Skeletal muscle satellite cell (primary cell): ENCODE data around the gene DHX40.
A peak's percentile ranks its signal among the peaks of the same experiment; 100 is the strongest.
"Not testable (repeated sequence)": the region's sequence is repeated elsewhere in the genome, so short reads cannot be mapped to it uniquely, and the experiment has no call there.

Experiments used
- H3K27me3 ChIP-seq: 2 replicates; pipeline ENCODE4 v1.7.0; 2013; ENCODE audit warnings: low read length; ENCODE audit not compliant: control insufficient read depth, insufficient read depth
- H3K36me3 ChIP-seq: 2 replicates; pipeline ENCODE4 v1.7.0; 2013; ENCODE audit warnings: mild to moderate bottlenecking, control low read depth, low read length; ENCODE audit not compliant: insufficient read depth
- H3K4me1 ChIP-seq: 2 replicates; pipeline ENCODE4 v1.7.0; 2013; ENCODE audit warnings: low read length; ENCODE audit not compliant: control insufficient read depth, insufficient read depth
- H3K4me2 ChIP-seq: 2 replicates; pipeline ENCODE4 v1.7.0; 2013; ENCODE audit warnings: mild to moderate bottlenecking, low read length
- H3K4me3 ChIP-seq: 2 replicates; pipeline ENCODE4 v1.7.0; 2013; ENCODE audit warnings: low read length
- H3K9ac ChIP-seq: 2 replicates; pipeline ENCODE4 v1.7.0; 2013; ENCODE audit warnings: mild to moderate bottlenecking, low read depth, low read length, moderate library complexity
- H3K9me3 ChIP-seq: replicated peaks from 2 replicates; pipeline ENCODE4 v1.7.0; 2013; ENCODE audit warnings: mild to moderate bottlenecking, control low read depth, low read length

DHX40 gene

GRCh38 chr17:59565959-59566324, 532 bp downstream of the DHX40 start:
- Histone ChIP-seq H3K4me3 (peak overlapping the region; percentile 99), H3K27me3 (no peaks in the 10 kb centered on the region), H3K9me3 (no peaks in the 10 kb centered on the region), H3K36me3 (no peaks in the 10 kb centered on the region), H3K4me1 (peaks cover 9% of the 10 kb centered on the region), H3K9ac (peak overlapping the region; percentile 87), H3K4me2 (peak overlapping the region; percentile 75)

GRCh38 chr17:59569151-59569550, 3.7 kb downstream of the DHX40 start:
- not testable (repeated sequence) for H3K9ac ChIP-seq, H3K27me3 ChIP-seq, H3K4me3 ChIP-seq, H3K36me3 ChIP-seq, H3K4me1 ChIP-seq, H3K4me2 ChIP-seq, H3K9me3 ChIP-seq

GRCh38 chr17:59572301-59572924, 7.0 kb downstream of the DHX40 start:
- no peak overlapping the region for H3K4me3 ChIP-seq
- H3K4me1 ChIP-seq, result no peaks in the 10 kb centered on the region
- no peak overlapping the region for H3K4me2 ChIP-seq
- H3K27me3 ChIP-seq, result no peaks in the 10 kb centered on the region
- no peaks in the 10 kb centered on the region for H3K9me3 ChIP-seq
- H3K36me3 ChIP-seq, result peaks cover 4% of the 10 kb centered on the region
- H3K9ac ChIP-seq, result no peak overlapping the region

GRCh38 chr17:59584168-59584567, 18.8 kb downstream of the DHX40 start:
- H3K36me3 ChIP-seq, H3K27me3 ChIP-seq, H3K4me3 ChIP-seq, H3K9me3 ChIP-seq, H3K9ac ChIP-seq, H3K4me2 ChIP-seq, H3K4me1 ChIP-seq: not testable (repeated sequence)

GRCh38 chr17:59600169-59600568, 34.8 kb downstream of the DHX40 start:
- Histone ChIP-seq H3K9me3 (no peaks in the 10 kb centered on the region), H3K4me2 (no peak overlapping the region), H3K4me1 (no peaks in the 10 kb centered on the region), H3K36me3 (peaks cover 10% of the 10 kb centered on the region), H3K4me3 (no peak overlapping the region), H3K27me3 (no peaks in the 10 kb centered on the region), H3K9ac (no peak overlapping the region)

GRCh38 chr17:59601130-59601529, 35.7 kb downstream of the DHX40 start:
- H3K4me1 ChIP-seq, result no peaks in the 10 kb centered on the region
- H3K9me3 ChIP-seq, result no peaks in the 10 kb centered on the region
- no peak overlapping the region for H3K9ac ChIP-seq
- H3K27me3 ChIP-seq, result no peaks in the 10 kb centered on the region
- H3K36me3 ChIP-seq, result peaks cover 15% of the 10 kb centered on the region
- H3K4me3 ChIP-seq, result no peak overlapping the region
- no peak overlapping the region for H3K4me2 ChIP-seq

GRCh38 chr17:59607061-59607460, 41.7 kb downstream of the DHX40 start:
- H3K9ac ChIP-seq, result no peak overlapping the region
- H3K4me1 ChIP-seq, result no peaks in the 10 kb centered on the region
- H3K4me3 ChIP-seq, result no peak overlapping the region
- H3K4me2 ChIP-seq, result no peak overlapping the region
- H3K9me3 ChIP-seq, result no peaks in the 10 kb centered on the region
- no peaks in the 10 kb centered on the region for H3K27me3 ChIP-seq
- peaks cover 25% of the 10 kb centered on the region for H3K36me3 ChIP-seq

- Histone ChIP-seq H3K4me2 (no peak overlapping the region), H3K36me3 (peaks cover 25% of the 10 kb centered on the region), H3K9me3 (no peaks in the 10 kb centered on the region), H3K9ac (no peak overlapping the region), H3K4me1 (no peaks in the 10 kb centered on the region), H3K4me3 (no peak overlapping the region), H3K27me3 (no peaks in the 10 kb centered on the region)
Observed at GRCh38 chr17:59607817-59608403, 42.5 kb downstream of the DHX40 start.

- no peak overlapping the region for H3K4me2 ChIP-seq
- no peak overlapping the region for H3K4me3 ChIP-seq
- H3K36me3 ChIP-seq, result peaks cover 17% of the 10 kb centered on the region
- no peaks in the 10 kb centered on the region for H3K9me3 ChIP-seq
- no peaks in the 10 kb centered on the region for H3K27me3 ChIP-seq
- H3K9ac ChIP-seq, result no peak overlapping the region
- no peaks in the 10 kb centered on the region for H3K4me1 ChIP-seq
Observed at GRCh38 chr17:59611503-59611902, 46.1 kb downstream of the DHX40 start.

- Histone ChIP-seq H3K36me3 (no peaks in the 10 kb centered on the region), H3K9ac (no peak overlapping the region), H3K4me2 (no peak overlapping the region), H3K9me3 (no peaks in the 10 kb centered on the region), H3K27me3 (no peaks in the 10 kb centered on the region), H3K4me1 (peaks cover 8% of the 10 kb centered on the region), H3K4me3 (no peak overlapping the region)
Observed at GRCh38 chr17:59616253-59616920, 51.0 kb downstream of the DHX40 start.

GRCh38 chr17:59617156-59617732, 51.8 kb downstream of the DHX40 start:
- Histone ChIP-seq H3K4me3 (no peak overlapping the region), H3K36me3 (no peaks in the 10 kb centered on the region), H3K4me1 (peaks cover 11% of the 10 kb centered on the region), H3K9ac (peak overlapping the region; percentile 95), H3K9me3 (no peaks in the 10 kb centered on the region), H3K4me2 (peak overlapping the region; percentile 95), H3K27me3 (no peaks in the 10 kb centered on the region)

- peak overlapping the region; percentile 95 for H3K9ac ChIP-seq
- peaks cover 27% of the 10 kb centered on the region for H3K4me1 ChIP-seq
- peaks cover 5% of the 10 kb centered on the region for H3K36me3 ChIP-seq
- H3K4me3 ChIP-seq, result peak overlapping the region; percentile 81
- peak overlapping the region; percentile 95 for H3K4me2 ChIP-seq
- no peaks in the 10 kb centered on the region for H3K27me3 ChIP-seq
- no peaks in the 10 kb centered on the region for H3K9me3 ChIP-seq
Observed at GRCh38 chr17:59619035-59619297, 53.6 kb downstream of the DHX40 start.
